KMS-11 (cell line): ENCODE data around the gene SNRNP27.

ENCODE experiments used
- H2AFZ ChIP-seq: fragments of 200-600 bp; sonication (generic); 2 replicates; pipeline ENCODE4 v1.6.1; 2016; ENCODE audit warnings: antibody characterized with exemption, mixed run types, low read depth
- H3K27ac ChIP-seq: fragments of 200-600 bp; sonication (generic); 2 replicates; pipeline ENCODE4 v1.6.1; 2016; ENCODE audit warnings: mild to moderate bottlenecking, mixed run types
- H3K27me3 ChIP-seq: fragments of 200-600 bp; sonication (generic); 2 replicates; pipeline ENCODE4 v1.6.1; 2017; ENCODE audit warnings: mild to moderate bottlenecking, low read depth, mixed run types, moderate library complexity; ENCODE audit not compliant: insufficient read depth
- H3K36me3 ChIP-seq: fragments of 200-600 bp; sonication (generic); 2 replicates; pipeline ENCODE4 v1.6.1; 2017; ENCODE audit warnings: mild to moderate bottlenecking, mixed run types; ENCODE audit not compliant: insufficient read depth
- H3K4me1 ChIP-seq: fragments of 200-600 bp; sonication (generic); 2 replicates; pipeline ENCODE4 v1.6.1; 2016; ENCODE audit warnings: mild to moderate bottlenecking, low read depth, mixed run types; ENCODE audit not compliant: poor library complexity, severe bottlenecking
- H3K4me2 ChIP-seq: fragments of 200-600 bp; sonication (generic); 2 replicates; pipeline ENCODE4 v1.7.0; 2016; ENCODE audit warnings: mild to moderate bottlenecking, mixed run types
- H3K4me3 ChIP-seq: fragments of 200-600 bp; sonication (generic); IDR thresholded peaks from 2 replicates; pipeline ENCODE4 v1.6.1; 2017; ENCODE audit warnings: low read depth, low read length, mixed read lengths; ENCODE audit not compliant: insufficient read depth
- H3K79me2 ChIP-seq: fragments of 200-600 bp; sonication (generic); 2 replicates; pipeline ENCODE4 v1.6.1; 2016; ENCODE audit warnings: low read depth, mixed run types; ENCODE audit not compliant: insufficient read depth
- H3K9ac ChIP-seq: fragments of 200-600 bp; sonication (generic); 2 replicates; pipeline ENCODE4 v1.6.1; 2016; ENCODE audit warnings: mild to moderate bottlenecking, mixed run types
- H4K20me1 ChIP-seq: fragments of 200-600 bp; sonication (generic); 2 replicates; pipeline ENCODE4 v1.6.1; 2016; ENCODE audit warnings: mild to moderate bottlenecking, mixed run types; ENCODE audit not compliant: insufficient read depth
- CTCF ChIP-seq: fragments of 200-600 bp; sonication (generic); conservative IDR thresholded peaks from 2 replicates; pipeline ENCODE4 v1.6.1; 2017; ENCODE audit warnings: low read depth, mild to moderate bottlenecking, antibody characterized with exemption, low read length, moderate library complexity, mixed read lengths

Gene SNRNP27

GRCh38 chr2:69902213-69902922, 8.6 kb downstream of the SNRNP27 start:
- Histone ChIP-seq H3K4me2 (no peak overlapping the region), H2AFZ (no peak overlapping the region), H3K9ac (no peak overlapping the region), H3K4me1 (no peaks in the 10 kb centered on the region), H3K27me3 (no peaks in the 10 kb centered on the region), H3K4me3 (no peak overlapping the region), H3K79me2 (no peaks in the 10 kb centered on the region), H4K20me1 (no peaks in the 10 kb centered on the region), H3K36me3 (peaks cover 12% of the 10 kb centered on the region; the same call in 1 of the 2 replicates), H3K27ac (no peak overlapping the region)
- TF ChIP-seq CTCF, result no peak

GRCh38 chr2:69907216-69907615, 13.5 kb downstream of the SNRNP27 start:
- no peaks in the 10 kb centered on the region for H3K27me3 ChIP-seq
- no peak overlapping the region for H3K4me2 ChIP-seq
- 0 out of 2 replicates have a peak, but pooled peaks cover 5% of the 10 kb centered on the region for H3K36me3 ChIP-seq
- H3K79me2 ChIP-seq, result no peaks in the 10 kb centered on the region
- no peak overlapping the region for H3K4me3 ChIP-seq
- H3K4me1 ChIP-seq, result peaks cover 6% of the 10 kb centered on the region
- no peak overlapping the region for H3K9ac ChIP-seq
- no peak overlapping the region for H3K27ac ChIP-seq
- no peak overlapping the region for H2AFZ ChIP-seq
- no peak for TF ChIP-seq CTCF
- no peaks in the 10 kb centered on the region for H4K20me1 ChIP-seq

GRCh38 chr2:69911985-69912563, 18.3 kb downstream of the SNRNP27 start:
- no peak overlapping the region for H3K4me2 ChIP-seq
- TF ChIP-seq CTCF, result peak; percentile 90
- no peak overlapping the region for H3K9ac ChIP-seq
- H3K79me2 ChIP-seq, result peaks cover 5% of the 10 kb centered on the region; the same call in 1 of the 2 replicates
- peaks cover 34% of the 10 kb centered on the region for H3K4me1 ChIP-seq
- no peak overlapping the region for H3K4me3 ChIP-seq
- H3K36me3 ChIP-seq, result no peaks in the 10 kb centered on the region
- no peak overlapping the region for H2AFZ ChIP-seq
- no peak overlapping the region for H3K27ac ChIP-seq
- no peaks in the 10 kb centered on the region for H3K27me3 ChIP-seq
- H4K20me1 ChIP-seq, result no peaks in the 10 kb centered on the region

- Histone ChIP-seq H3K79me2 (peaks cover 5% of the 10 kb centered on the region; the same call in 1 of the 2 replicates), H3K27ac (peak overlapping the region; percentile 96), H3K4me1 (peaks cover 37% of the 10 kb centered on the region)
These were observed 20.6 kb downstream of the SNRNP27 start for GRCh38 chr2:69914164-69914949.

More at GRCh38 chr2:69914164-69914949, 20.6 kb downstream of the SNRNP27 start:
- Histone ChIP-seq H3K36me3 (no peaks in the 10 kb centered on the region), H3K27me3 (no peaks in the 10 kb centered on the region), H3K9ac (peak overlapping the region; percentile 99), H4K20me1 (no peaks in the 10 kb centered on the region), H3K4me3 (peak overlapping the region; percentile 79), H2AFZ (peak overlapping the region; percentile 36), H3K4me2 (peak overlapping the region; percentile 53)
- no peak for TF ChIP-seq CTCF
